Stimulated activated naive CD8-positive, alpha-beta T cell treated with anti-CD3 and anti-CD28 coated beads, Interleukin-15, Interleukin-2, amounts not matched to agents 100 U/mL and 50 U/mL, for 24 hours (primary cell): ENCODE data around the gene NOX5.
"Not testable (repeated sequence)": the region's sequence is repeated elsewhere in the genome, so short reads cannot be mapped to it uniquely, and the experiment has no call there.

ENCODE experiments used
- ATAC-seq: fragments of 150-1000 bp; cut with Tn5 transposase; one replicate; pipeline ENCODE4 v1.10.0; 2021
- DNase-seq: peaks from one replicate; pipeline ENCODE4 v3.0.0; 2021

The NOX5 gene

DNA sequence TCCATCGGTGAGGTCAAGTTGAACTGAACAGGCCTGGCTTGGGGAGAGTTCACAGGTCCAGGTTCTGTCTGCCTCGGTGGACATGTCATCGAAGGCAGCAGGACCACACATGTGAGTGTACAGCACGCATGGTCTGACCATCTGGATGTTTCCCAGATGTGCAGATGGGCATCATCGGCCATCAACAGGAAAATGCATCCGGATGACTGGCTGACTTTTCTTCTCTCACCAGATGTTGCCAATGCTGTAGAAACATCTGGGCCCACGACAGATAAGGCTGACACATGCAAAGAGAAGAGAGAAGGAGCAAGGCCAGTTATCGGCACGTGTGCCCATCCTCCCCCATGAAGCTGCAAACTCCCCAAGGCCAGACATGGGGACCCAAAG is 45.1 kb downstream of the NOX5 start:
- ATAC-seq (no peak), DNase-seq (no peak)

GRCh38 chr15:69060041-69060481 is 45.6 kb downstream of the NOX5 start:
- DNase-seq, result no peak

DNA sequence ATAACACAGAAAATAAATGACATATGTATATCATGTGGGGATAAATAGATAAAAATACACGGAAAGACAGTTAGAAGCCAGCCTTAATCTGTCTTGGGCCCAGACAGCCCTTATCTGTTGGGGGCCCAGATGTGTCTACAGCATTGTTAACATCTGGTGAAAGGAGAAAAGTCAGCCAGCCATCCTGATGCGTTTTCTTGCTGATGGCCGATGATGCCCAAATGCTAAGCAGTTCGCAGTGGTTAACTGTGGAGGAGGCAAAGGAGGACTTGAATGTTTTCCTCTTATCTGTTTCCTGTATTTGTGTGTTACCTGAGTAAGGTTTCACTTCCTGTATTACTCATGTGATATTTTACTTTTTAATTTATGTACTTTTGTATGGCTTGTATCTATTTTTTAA is 46.2 kb downstream of the NOX5 start:
- ATAC-seq, result peak; percentile 51
- DNase-seq, result no peak

More at GRCh38 chr15:69060041-69060481, 45.6 kb downstream of the NOX5 start:
- no peak for ATAC-seq

GRCh38 chr15:69061414-69061842 is 46.9 kb downstream of the NOX5 start:
- no peak for ATAC-seq

GRCh38 chr15:69064649-69065048 is 50.2 kb downstream of the NOX5 start:
- no peak for DNase-seq

More at GRCh38 chr15:69061414-69061842, 46.9 kb downstream of the NOX5 start:
- no peak for DNase-seq

GRCh38 chr15:69066007-69066995 is 51.8 kb downstream of the NOX5 start:
- no peak for ATAC-seq
- no peak for DNase-seq

More at GRCh38 chr15:69064649-69065048, 50.2 kb downstream of the NOX5 start:
- ATAC-seq, result no peak

GRCh38 chr15:69067296-69067695 is 52.8 kb downstream of the NOX5 start:
- DNase-seq, result no peak

GRCh38 chr15:69068157-69068556 is 53.7 kb downstream of the NOX5 start:
- ATAC-seq, result no peak
- DNase-seq, result no peak

More at GRCh38 chr15:69067296-69067695, 52.8 kb downstream of the NOX5 start:
- no peak for ATAC-seq

- not testable (repeated sequence) for DNase-seq, ATAC-seq
Measured at GRCh38 chr15:69069290-69069689, 54.8 kb downstream of the NOX5 start.

DNA sequence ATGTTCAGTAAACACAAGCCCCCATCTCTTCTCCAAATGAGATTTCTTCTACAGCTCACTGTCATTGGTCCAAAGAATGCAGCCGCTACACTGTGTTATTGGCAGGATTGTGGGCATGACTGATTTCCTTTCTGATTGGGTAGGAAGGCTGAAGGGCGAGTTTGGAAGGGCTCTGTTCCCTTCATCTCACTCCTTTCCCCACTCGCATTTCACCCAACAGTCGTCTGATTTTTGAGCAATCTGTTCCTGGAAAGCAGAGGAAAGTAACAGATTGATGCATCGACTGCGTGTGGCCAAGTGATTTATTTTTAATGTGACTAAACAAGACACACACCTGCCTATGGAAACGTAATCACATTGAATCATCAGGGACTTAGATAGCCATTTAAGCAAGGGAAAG is 55.5 kb downstream of the NOX5 start:
- ATAC-seq (no peak), DNase-seq (no peak)

- ATAC-seq, result no peak
- no peak for DNase-seq
Measured at GRCh38 chr15:69070396-69070795, 55.9 kb downstream of the NOX5 start.

DNA sequence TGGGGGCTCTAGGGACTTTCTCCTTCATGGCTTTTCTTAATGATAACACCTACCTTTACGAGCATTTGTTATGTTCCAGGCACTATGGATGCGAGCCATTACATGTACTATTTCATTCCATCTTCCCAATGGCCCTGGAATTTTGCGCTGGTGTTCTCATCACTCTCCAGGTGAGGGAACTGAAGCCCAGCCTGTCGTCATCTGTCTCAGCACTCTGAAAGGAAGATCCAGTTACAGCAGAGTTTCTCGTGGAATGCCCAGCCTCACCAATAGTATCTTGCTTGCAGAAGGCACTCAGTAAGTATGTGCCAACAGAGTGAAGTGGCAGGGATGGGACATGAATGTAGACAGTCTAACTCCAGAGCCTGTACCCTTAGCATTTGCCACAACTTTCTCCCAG is 56.8 kb downstream of the NOX5 start:
- ATAC-seq (no peak), DNase-seq (no peak)

GRCh38 chr15:69072906-69073305 is 58.4 kb downstream of the NOX5 start:
- DNase-seq (no peak), ATAC-seq (no peak)

DNA sequence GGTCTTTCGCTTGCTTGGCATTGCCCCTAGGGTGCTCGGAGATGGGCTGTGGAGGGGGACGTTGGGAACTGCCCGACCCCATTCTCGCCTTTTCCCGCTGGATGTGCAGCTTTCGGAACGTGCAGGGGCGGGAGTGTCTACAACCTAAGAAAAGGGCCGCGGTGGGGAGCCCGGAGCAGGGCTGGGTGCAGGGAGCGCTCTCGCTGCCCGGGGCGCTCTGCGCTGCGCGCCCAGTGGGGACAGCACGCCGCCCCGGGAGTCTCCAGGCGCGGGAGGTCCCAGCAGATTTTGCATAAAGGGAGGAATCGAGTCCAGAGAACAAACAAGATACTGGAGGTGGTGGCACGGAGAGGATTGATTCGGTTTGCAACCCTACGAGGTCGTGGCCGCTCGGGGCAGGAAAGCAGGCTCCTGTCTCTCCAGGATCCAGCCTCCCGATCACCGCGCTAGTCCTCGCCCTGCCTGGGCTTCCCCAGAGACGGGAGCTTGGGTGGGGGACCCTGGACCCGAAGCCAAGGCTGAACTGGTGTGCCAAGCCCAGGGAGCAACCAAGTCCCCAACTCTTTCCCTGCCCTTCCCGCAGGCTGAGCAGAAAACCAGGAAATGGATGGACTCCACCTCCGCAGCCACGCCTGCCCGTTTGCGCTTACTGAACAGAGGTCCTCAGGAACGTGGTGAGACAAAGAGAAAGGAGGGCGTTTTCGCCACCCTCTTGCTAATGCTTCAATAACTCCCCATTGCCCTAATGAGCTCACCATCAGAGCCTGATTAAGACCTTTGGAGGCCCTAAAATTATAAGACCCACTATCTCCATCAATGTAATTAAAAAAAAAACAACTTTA is 59.7 kb downstream of the NOX5 start:
- ATAC-seq (peak; percentile 52), DNase-seq (peak; percentile 9)

GRCh38 chr15:69074843-69075224 is 60.3 kb downstream of the NOX5 start:
- ATAC-seq (no peak), DNase-seq (no peak)

GRCh38 chr15:69075440-69075839 is 60.9 kb downstream of the NOX5 start:
- DNase-seq (no peak), ATAC-seq (no peak)

DNA sequence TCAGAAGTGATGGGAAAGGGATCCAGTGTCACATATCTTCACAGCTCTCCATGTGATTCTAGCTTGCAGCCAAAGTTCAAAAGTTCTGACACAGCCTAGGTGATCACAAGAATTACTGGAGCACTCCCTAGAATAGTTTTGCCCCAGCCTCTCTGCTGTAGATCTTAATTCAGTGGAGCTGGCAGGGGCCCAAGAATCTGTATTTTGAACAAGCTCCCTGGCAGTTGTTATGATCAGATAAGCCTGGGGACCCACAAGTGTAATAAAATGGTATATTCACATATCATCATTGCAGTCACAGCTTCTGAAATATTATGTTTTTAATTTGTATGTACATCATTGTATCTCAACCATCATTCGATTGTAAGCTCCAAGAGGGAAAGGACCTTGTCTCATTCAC is 62.3 kb downstream of the NOX5 start:
- ATAC-seq (no peak), DNase-seq (no peak)

DNA sequence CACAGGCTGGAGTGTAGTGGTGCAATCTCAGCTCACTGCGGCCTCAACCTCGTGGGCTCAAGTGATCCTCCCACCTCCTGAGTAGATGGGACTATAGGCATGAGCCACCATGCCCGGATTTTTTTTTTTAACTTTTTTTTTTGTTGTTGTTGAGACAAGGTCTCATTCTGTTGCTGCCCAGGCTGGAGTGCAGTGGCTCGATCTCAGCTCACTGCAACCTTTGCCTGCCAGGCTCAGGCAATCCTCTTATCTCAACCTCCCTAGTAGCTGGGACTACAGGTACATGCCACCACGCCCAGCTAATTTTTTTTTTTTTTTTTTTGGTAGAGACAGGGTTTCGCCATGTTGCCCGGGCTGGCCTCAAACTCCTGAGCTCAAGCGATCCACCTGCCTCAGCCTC is 64.1 kb downstream of the NOX5 start:
- ATAC-seq, result no peak
- DNase-seq, result no peak

- DNase-seq (no peak), ATAC-seq (no peak)
Measured at GRCh38 chr15:69080295-69081248, 66.1 kb downstream of the NOX5 start.

GRCh38 chr15:69081310-69082004 is 67.0 kb downstream of the NOX5 start:
- DNase-seq, result no peak

GRCh38 chr15:69082021-69082502 is 67.6 kb downstream of the NOX5 start:
- ATAC-seq (no peak), DNase-seq (no peak)

More at GRCh38 chr15:69081310-69082004, 67.0 kb downstream of the NOX5 start:
- no peak for ATAC-seq
